Panc1 (cell line): Measurements from ENCODE around the gene OR51A4. TPM values are rescaled to one million over a fixed set of nuclear protein-coding genes. Genes with fewer than 3 reads are reported as not detected.

ENCODE experiments used
- ATAC-seq: fragments of 200-7000 bp; cut with Tn5 transposase; 2 replicates; pipeline ENCODE4 v1.9.1; 2020; ENCODE audit warnings: mild to moderate bottlenecking, moderate library complexity
- BruUV-seq: library from RNA; stranded (reverse); fragments of 400-500 nt; replicated peaks from 2 replicates; lab custom pipeline; 2021; lab: Mats Ljungman, UMichigan
- CTCF ChIA-PET: fragments of 300-600 bp; sonication (Branson Sonifier 250); formaldehyde crosslinking; loops from one replicate; lab custom pipeline; 2022; ENCODE audit warnings: antibody characterized with exemption; lab: Charles Lee
- POLR2A ChIA-PET: fragments of 300-600 bp; sonication (Branson Sonifier 250); formaldehyde crosslinking; loops from one replicate; lab custom pipeline; 2022; ENCODE audit warnings: antibody characterized with exemption; lab: Charles Lee
- DNase-seq: peaks from one replicate; pipeline ENCODE4 v3.0.0-alpha.2; 2010; ENCODE audit warnings: low read depth, low spot score
- H3K27ac ChIP-seq: 2 replicates; pipeline ENCODE4 v1.5.1; 2011; ENCODE audit warnings: mild to moderate bottlenecking, low read length, inconsistent platforms
- H3K27me3 ChIP-seq: fragments of 200-500 bp; sonication (Bioruptor generic); 2 replicates; pipeline ENCODE4 v1.6.0; 2014; ENCODE audit warnings: low read length, inconsistent platforms; ENCODE audit not compliant: control insufficient read depth, insufficient read depth
- H3K36me3 ChIP-seq: fragments of 200-500 bp; sonication (Bioruptor generic); 2 replicates; pipeline ENCODE4 v1.5.1; 2014; ENCODE audit warnings: inconsistent platforms, mild to moderate bottlenecking, low read length, moderate library complexity; ENCODE audit not compliant: control insufficient read depth, insufficient read depth
- H3K4me1 ChIP-seq: 2 replicates; pipeline ENCODE4 v1.5.1; 2011; ENCODE audit warnings: inconsistent platforms, mild to moderate bottlenecking, low read length, moderate library complexity; ENCODE audit not compliant: control insufficient read depth, insufficient read depth
- H3K4me3 ChIP-seq, 2 experiments: 2 replicates each; pipeline ENCODE4 v1.5.1; 2011 to 2012; ENCODE audit warnings: low read depth in 2 of 2, low read length in 2 of 2, mild to moderate bottlenecking in 2 of 2, inconsistent platforms in 1 of 2, moderate library complexity in 1 of 2
- H3K9me3 ChIP-seq: fragments of 200-500 bp; sonication (Bioruptor generic); 2 replicates; pipeline ENCODE4 v1.5.1; 2014; ENCODE audit warnings: low read depth, mild to moderate bottlenecking, inconsistent platforms, low read length, moderate library complexity; ENCODE audit not compliant: control insufficient read depth, insufficient read depth
- POLR2AphosphoS5 ChIP-seq: IDR thresholded peaks from 2 replicates; pipeline ENCODE4 v1.6.1; 2012; ENCODE audit warnings: mild to moderate bottlenecking, low read depth, low read length, moderate library complexity
- REST ChIP-seq, 2 experiments: IDR thresholded peaks; 2 replicates each; pipeline ENCODE4 v1.6.1; 2011 to 2012; ENCODE audit warnings: low read depth in 2 of 2, control low read depth in 1 of 2, low read length in 1 of 2, mild to moderate bottlenecking in 1 of 2, moderate library complexity in 1 of 2; ENCODE audit not compliant: insufficient read depth in 1 of 2
- SIN3A ChIP-seq: IDR thresholded peaks from 2 replicates; pipeline ENCODE4 v1.6.1; 2012; ENCODE audit warnings: low read depth, mild to moderate bottlenecking, low read length, moderate library complexity, borderline replicate concordance; ENCODE audit not compliant: insufficient read depth
- TCF7L2 ChIP-seq: IDR thresholded peaks from 2 replicates; pipeline ENCODE4 v1.6.1; 2011; ENCODE audit warnings: mild to moderate bottlenecking, low read depth, low read length, inconsistent platforms
- in situ Hi-C: cut with HindIII; loops from 2 replicates; pipeline ENCODE4 v1.10.0; 2016; ENCODE audit warnings: low sequenced_read_pairs, low pct_unique_long_range_greater_than_20kb
- intact Hi-C: fragments of 100-400 bp; cut with micrococcal nuclease; formaldehyde crosslinking; loops from one replicate; pipeline ENCODE4 v1.10.0; 2022; ENCODE audit not compliant: unreplicated experiment
- total RNA-seq: library from RNA; stranded (reverse); gene quantifications from one replicate; pipeline ENCODE4 v1.2.1, GENCODE V29; 2021; ENCODE audit not compliant: unreplicated experiment
- TF ChIP-seq, protein P1 (sequence below): fragments of 450-650 bp; IDR thresholded peaks from 2 replicates; pipeline ENCODE4 v1.5.1; 2017; ENCODE audit warnings: mild to moderate bottlenecking

Gene OR51A4
- total RNA-seq, 1 experiment from 2014 or later: not detected

DNA sequence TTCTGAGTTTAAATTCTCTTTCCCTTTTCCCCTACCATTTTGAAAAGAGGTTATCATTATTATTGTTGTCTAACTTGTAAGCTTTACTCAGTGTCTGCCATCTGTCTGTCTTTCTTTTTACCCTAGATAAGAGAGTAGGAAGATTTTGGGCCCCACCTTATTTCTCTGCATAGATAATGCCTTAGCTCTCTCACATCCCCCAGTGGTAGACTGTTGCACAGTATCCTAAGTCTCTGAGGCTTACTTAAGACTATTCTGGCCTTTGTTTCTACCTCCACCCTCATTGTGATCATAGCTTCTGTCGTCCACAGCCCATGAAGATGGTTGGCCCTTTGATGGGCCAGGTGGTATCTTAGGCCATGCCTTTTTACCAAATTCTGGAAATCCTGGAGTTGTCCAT is 43.7 kb upstream of the OR51A4 start:
- DNase-seq (no peak), ATAC-seq (peak; percentile 42; the same call in 1 of the 2 replicates)
- Histone ChIP-seq H3K27me3 (no peaks in the 10 kb centered on the region), H3K9me3 (0 out of 2 replicates have a peak, but pooled peaks cover 3% of the 10 kb centered on the region), H3K4me1 (no peaks in the 10 kb centered on the region), H3K4me3 (no peak overlapping the region), H3K27ac (no peak overlapping the region), H3K36me3 (no peaks in the 10 kb centered on the region)
- no peak for TF ChIP-seq SIN3A
- TF ChIP-seq, protein P1, sequence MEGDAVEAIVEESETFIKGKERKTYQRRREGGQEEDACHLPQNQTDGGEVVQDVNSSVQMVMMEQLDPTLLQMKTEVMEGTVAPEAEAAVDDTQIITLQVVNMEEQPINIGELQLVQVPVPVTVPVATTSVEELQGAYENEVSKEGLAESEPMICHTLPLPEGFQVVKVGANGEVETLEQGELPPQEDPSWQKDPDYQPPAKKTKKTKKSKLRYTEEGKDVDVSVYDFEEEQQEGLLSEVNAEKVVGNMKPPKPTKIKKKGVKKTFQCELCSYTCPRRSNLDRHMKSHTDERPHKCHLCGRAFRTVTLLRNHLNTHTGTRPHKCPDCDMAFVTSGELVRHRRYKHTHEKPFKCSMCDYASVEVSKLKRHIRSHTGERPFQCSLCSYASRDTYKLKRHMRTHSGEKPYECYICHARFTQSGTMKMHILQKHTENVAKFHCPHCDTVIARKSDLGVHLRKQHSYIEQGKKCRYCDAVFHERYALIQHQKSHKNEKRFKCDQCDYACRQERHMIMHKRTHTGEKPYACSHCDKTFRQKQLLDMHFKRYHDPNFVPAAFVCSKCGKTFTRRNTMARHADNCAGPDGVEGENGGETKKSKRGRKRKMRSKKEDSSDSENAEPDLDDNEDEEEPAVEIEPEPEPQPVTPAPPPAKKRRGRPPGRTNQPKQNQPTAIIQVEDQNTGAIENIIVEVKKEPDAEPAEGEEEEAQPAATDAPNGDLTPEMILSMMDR: peak; percentile 57
- no peak for TF ChIP-seq REST (IDR thresholded peaks at IDR 0.05; ENCODE audit: insufficient read depth in 1 of 2, low read depth in 2 of 2, low read length in 1 of 2)
- TF ChIP-seq POLR2AphosphoS5: no peak
- ChIA-PET POLR2A (no interaction called here), CTCF (interaction anchor here (1.9 kb wide), 1 partner anchor 354 kb away, joined by 7 read pairs; the partner anchor contains the start of gene OR51D1)
- BruUV-seq: no TSS peak
- in situ Hi-C loops (no loop called here), intact Hi-C loops (no loop called here)

DNA sequence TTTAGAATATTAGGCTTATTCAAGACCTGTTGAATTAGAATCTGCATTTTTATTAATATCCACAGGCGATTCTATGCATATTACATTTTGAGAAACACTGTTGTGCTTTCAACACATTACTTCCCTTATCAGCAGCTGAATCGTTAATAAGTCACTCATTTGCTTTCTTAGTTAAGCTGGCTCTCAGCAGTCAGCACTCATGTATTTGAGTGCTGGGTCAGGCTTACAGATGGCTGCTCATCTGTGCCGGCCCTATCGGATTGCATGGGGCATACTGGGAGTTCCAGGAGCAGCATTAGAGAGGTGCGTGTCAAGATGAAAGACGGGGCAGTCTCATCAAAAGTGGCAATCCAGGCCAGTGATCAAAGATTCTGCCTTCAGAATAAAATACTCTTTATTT is 36.4 kb upstream of the OR51A4 start:
- in situ Hi-C loops: no loop called here
- no peak for DNase-seq
- TF ChIP-seq SIN3A (no peak), POLR2AphosphoS5 (no peak), TCF7L2 (no peak), REST (IDR thresholded peaks at IDR 0.05; ENCODE audit: insufficient read depth in 1 of 2, low read depth in 2 of 2, low read length in 1 of 2) (no peak)
- TF ChIP-seq, protein P1: no peak

More for the DNA sequence above, 36.4 kb upstream of the OR51A4 start:
- no peaks in the 10 kb centered on the region for H3K9me3 ChIP-seq
- ChIA-PET POLR2A (no interaction called here), CTCF (no interaction called here)
- no peaks in the 10 kb centered on the region for H3K4me1 ChIP-seq
- no TSS peak for BruUV-seq
- ATAC-seq: no peak
- intact Hi-C loops: no loop called here
- H3K36me3 ChIP-seq: no peaks in the 10 kb centered on the region
- H3K27ac ChIP-seq: no peak overlapping the region
- H3K4me3 ChIP-seq: no peak overlapping the region
- H3K27me3 ChIP-seq: no peaks in the 10 kb centered on the region
